Gastrocnemius medialis (tissue), 4 donors: ENCODE results near the gene NCOR1. TPM values are rescaled to one million over a fixed set of nuclear protein-coding genes. Genes with fewer than 3 reads are reported as not detected.

Experiments used
- ATAC-seq, 2 donors: fragments of 150-250 bp; one replicate each; pipeline ENCODE4 v1.9.1; 2016
- DNase-seq, 2 donors: peaks; one replicate each; pipeline ENCODE4 v3.0.0-alpha.2; 2019
- H3K27ac ChIP-seq, 4 donors: fragments of 200-600 bp; sonication (generic); 1 replicate in 1 of 4; 2 replicates in 3 of 4; pipeline ENCODE4 v1.5.1; 2016 to 2018; ENCODE audit warnings: mild to moderate bottlenecking in 2 of 4, moderate library complexity in 1 of 4
- H3K27me3 ChIP-seq, 3 donors: fragments of 200-600 bp; sonication (generic) in 2 of 3; 1 replicate in 1 of 3; 2 replicates in 2 of 3; pipeline versions ENCODE4 v1.5.1 to v1.6.0; 2016 to 2019; ENCODE audit warnings: mild to moderate bottlenecking in 1 of 3, moderate library complexity in 1 of 3
- H3K36me3 ChIP-seq, 2 donors: fragments of 200-600 bp; sonication (generic) in 1 of 2; one replicate each; pipeline ENCODE4 v1.5.1; 2017 to 2018
- H3K4me1 ChIP-seq, 2 donors: fragments of 200-600 bp; sonication (generic) in 1 of 2; one replicate each; pipeline ENCODE4 v1.5.1; 2016 to 2017; ENCODE audit warnings: mild to moderate bottlenecking in 2 of 2
- H3K4me3 ChIP-seq, 4 donors: fragments of 200-600 bp; sonication (generic) in 3 of 4; 1 replicate in 1 of 4; 2 replicates in 3 of 4; pipeline ENCODE4 v1.5.1; 2016 to 2019; ENCODE audit warnings: mild to moderate bottlenecking in 2 of 4
- H3K9me3 ChIP-seq, 3 donors: fragments of 200-600 bp; sonication (generic) in 2 of 3; 1 replicate in 1 of 3; 2 replicates in 2 of 3; pipeline ENCODE4 v1.5.1; 2016 to 2019
- CTCF ChIP-seq, 5 experiments: fragments of 450-650 bp in 3 of 5; fragments of 200-600 bp in 2 of 5; sonication (generic) in 2 of 5; IDR thresholded peaks in 4 of 5; conservative IDR thresholded peaks in 1 of 5; 1 replicate in 4 of 5; 2 replicates in 1 of 5; pipeline ENCODE4 v1.5.1; 2016 to 2019; ENCODE audit warnings: antibody characterized with exemption in 5 of 5, mild to moderate bottlenecking in 3 of 5, moderate library complexity in 3 of 5
- POLR2A ChIP-seq, 2 donors: fragments of 450-650 bp; IDR thresholded peaks; one replicate each; pipeline ENCODE4 v1.6.1; 2017; ENCODE audit warnings: antibody characterized with exemption in 2 of 2, mild to moderate bottlenecking in 2 of 2, moderate library complexity in 2 of 2
- in situ Hi-C, 4 donors: fragments of 200-750 bp; cut with MboI; loops; one replicate each; pipeline versions ENCODE4 v1.15.0 to v1.8.0; 2017; ENCODE audit warnings: low sequenced_read_pairs in 4 of 4
- intact Hi-C: fragments of 100-400 bp; cut with DNase I; formaldehyde crosslinking; loops from one replicate; pipeline ENCODE4 v1.15.1; 2023; ENCODE audit warnings: low total_unique reads
- total RNA-seq, 4 donors: library from RNA; depleted of rRNA; stranded (reverse); fragments of >200 nt; gene quantifications; one replicate each; pipeline versions ENCODE4 v1.1.0 to v1.2.3, GENCODE V29; 2016

Gene NCOR1
- total RNA-seq, 4 donors from 2014 or later: 122 to 152 (median 132) TPM

DNA sequence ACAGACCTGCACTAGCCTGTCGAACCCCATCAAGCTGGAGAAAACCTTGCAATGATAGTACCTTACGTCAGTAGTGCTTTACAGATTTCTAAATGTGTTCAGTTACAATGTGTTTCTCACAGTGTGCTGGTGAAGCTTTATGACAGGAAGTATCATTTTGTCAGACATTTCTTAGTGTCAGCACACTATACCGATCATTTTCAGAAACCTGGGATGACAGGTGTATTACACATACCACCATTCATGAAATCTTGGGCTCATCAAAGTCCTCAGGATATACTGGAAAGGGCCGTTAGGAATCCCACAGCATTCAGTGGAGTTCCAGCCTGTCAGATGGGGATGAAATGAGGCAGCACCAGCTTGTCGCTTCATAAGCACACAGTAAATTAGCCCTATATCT lies 188.4 kb downstream of the NCOR1 start:
- no peak for TF ChIP-seq POLR2A (IDR thresholded peaks at IDR 0.05)
- TF ChIP-seq CTCF (IDR thresholded peaks at IDR 0.05 in 4 of 5, conservative IDR thresholded peaks at IDR 0.05 in 1 of 5): no peak
- no peak for ATAC-seq
- H3K4me3 ChIP-seq: no peak overlapping the region
- H3K27me3 ChIP-seq: no peaks in the 10 kb centered on the region
- peaks cover 0 to 71% of the 10 kb centered on the region in 2 donors for H3K36me3 ChIP-seq
- H3K9me3 ChIP-seq: no peaks in the 10 kb centered on the region
- in situ Hi-C loops (no loop called here), intact Hi-C loops (no loop called here)
- peak overlapping the region in 3 of 4 donors; percentile 68 to 78 (median 73) for H3K27ac ChIP-seq
- H3K4me1 ChIP-seq: peaks cover 13 to 29% of the 10 kb centered on the region in 2 donors
- no peak for DNase-seq

DNA sequence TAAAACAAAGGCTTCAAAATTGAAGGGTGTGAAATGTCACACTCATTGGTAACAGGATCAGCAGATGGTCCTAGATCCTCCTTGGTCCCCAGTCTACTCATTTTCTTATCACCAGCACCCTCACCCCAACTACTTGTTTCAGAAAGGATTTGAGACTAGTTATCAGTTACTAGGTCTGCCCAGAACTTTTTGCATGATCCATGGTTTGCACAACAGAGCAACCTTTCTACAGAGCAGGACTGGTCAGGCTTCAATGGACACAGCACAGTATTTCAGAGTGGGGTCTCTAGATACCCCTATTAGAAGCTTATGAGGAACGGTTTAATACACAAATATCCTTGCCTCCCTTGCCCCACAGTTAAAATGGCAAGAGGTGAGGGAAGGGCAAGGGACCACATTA lies 190.1 kb downstream of the NCOR1 start:
- no peak for DNase-seq
- H3K27ac ChIP-seq: no peak overlapping the region
- H3K36me3 ChIP-seq: peaks cover 0 to 55% of the 10 kb centered on the region in 2 donors
- TF ChIP-seq CTCF (IDR thresholded peaks at IDR 0.05 in 4 of 5, conservative IDR thresholded peaks at IDR 0.05 in 1 of 5) (no peak), POLR2A (IDR thresholded peaks at IDR 0.05) (no peak)
- in situ Hi-C loops (no loop called here), intact Hi-C loops (no loop called here)
- H3K27me3 ChIP-seq: no peaks in the 10 kb centered on the region
- H3K4me3 ChIP-seq: no peak overlapping the region
- peaks cover 13 to 29% of the 10 kb centered on the region in 2 donors for H3K4me1 ChIP-seq
- ATAC-seq: no peak
- no peaks in the 10 kb centered on the region for H3K9me3 ChIP-seq

- H3K9me3 ChIP-seq: no peaks in the 10 kb centered on the region
- in situ Hi-C loops: no loop called here
- peak overlapping the region in 1 of 4 donors; percentile 30 for H3K27ac ChIP-seq
- TF ChIP-seq POLR2A (IDR thresholded peaks at IDR 0.05): no peak
- intact Hi-C loops: no loop called here
- no peaks in the 10 kb centered on the region for H3K27me3 ChIP-seq
- no peak overlapping the region for H3K4me3 ChIP-seq
- ATAC-seq (no peak), DNase-seq (no peak)
- H3K36me3 ChIP-seq: peaks cover 0 to 42% of the 10 kb centered on the region in 2 donors
- peaks cover 18 to 34% of the 10 kb centered on the region in 2 donors for H3K4me1 ChIP-seq
These were observed 191.5 kb downstream of the NCOR1 start for GRCh38 chr17:16023881-16024280.

DNA sequence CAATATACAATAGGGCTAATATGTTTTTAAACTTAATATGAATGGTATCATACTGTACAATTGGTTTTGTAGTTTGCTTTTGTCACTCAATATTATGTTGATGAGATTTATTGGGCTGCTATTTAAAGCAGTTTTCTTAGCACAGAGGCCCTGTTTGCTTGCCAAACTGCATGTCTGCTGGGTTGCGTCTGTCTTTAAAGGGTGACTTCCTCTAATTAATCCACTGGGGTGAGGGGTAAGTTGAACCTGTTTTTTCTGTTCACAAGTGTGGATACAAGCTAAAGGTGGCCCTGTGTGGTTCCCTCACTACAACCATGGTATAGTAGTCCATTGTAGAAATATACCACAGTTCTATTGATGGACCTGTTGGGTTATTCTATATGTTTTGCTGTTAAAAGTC lies 196.0 kb downstream of the NCOR1 start:
- no peak overlapping the region for H3K4me3 ChIP-seq
- peak overlapping the region in 3 of 4 donors; percentile 2 to 32 (median 16) for H3K27ac ChIP-seq

DNA sequence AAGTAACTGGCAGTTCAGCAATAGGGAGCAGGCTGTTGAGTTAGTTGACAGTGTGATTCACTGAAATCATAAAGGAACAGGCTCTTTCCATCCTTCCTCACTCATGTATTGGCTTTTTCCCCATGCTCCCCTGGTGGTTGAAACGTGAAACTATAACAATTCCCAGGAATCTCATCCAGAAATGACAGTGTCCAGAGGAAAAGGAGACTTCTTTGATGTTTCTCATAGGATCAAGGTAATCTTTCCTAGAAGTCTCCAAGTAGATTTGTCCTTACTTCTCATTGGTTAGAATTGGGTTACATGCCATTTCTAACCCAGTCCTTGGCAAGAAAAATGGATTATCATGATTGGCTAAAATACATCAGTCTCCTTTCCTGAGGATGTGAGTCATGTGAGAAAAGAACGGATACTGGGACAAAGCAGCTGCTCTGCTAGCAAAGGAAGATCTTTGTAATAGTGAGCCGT lies 201.4 kb downstream of the NCOR1 start:
- TF ChIP-seq POLR2A (IDR thresholded peaks at IDR 0.05): no peak
- TF ChIP-seq CTCF (IDR thresholded peaks at IDR 0.05 in 4 of 5, conservative IDR thresholded peaks at IDR 0.05 in 1 of 5): peak; percentile 15 to 46 (median 21)
- peak in 1 of 2 donors; percentile 28 for ATAC-seq
- intact Hi-C loops (no loop called here), in situ Hi-C loops (no loop called here)
- Histone ChIP-seq H3K4me1 (peaks cover 7 to 12% of the 10 kb centered on the region in 2 donors), H3K9me3 (no peaks in the 10 kb centered on the region), H3K27me3 (no peaks in the 10 kb centered on the region), H3K4me3 (no peak overlapping the region), H3K36me3 (peaks cover 0 to 25% of the 10 kb centered on the region in 2 donors), H3K27ac (peak overlapping the region; percentile 17 to 46 (median 38))
- no peak for DNase-seq

More for the DNA sequence above, 196.0 kb downstream of the NCOR1 start:
- TF ChIP-seq CTCF (IDR thresholded peaks at IDR 0.05 in 4 of 5, conservative IDR thresholded peaks at IDR 0.05 in 1 of 5): no peak
- TF ChIP-seq POLR2A (IDR thresholded peaks at IDR 0.05): no peak
- Histone ChIP-seq H3K36me3 (peaks cover 0 to 18% of the 10 kb centered on the region in 2 donors), H3K27me3 (no peaks in the 10 kb centered on the region), H3K9me3 (no peaks in the 10 kb centered on the region), H3K4me1 (peaks cover 19 to 27% of the 10 kb centered on the region in 2 donors)
- in situ Hi-C loops: no loop called here
- intact Hi-C loops: no loop called here
- ATAC-seq (no peak), DNase-seq (no peak)
